ENCODE measurements around the gene TRIM13. TPM values are rescaled to one million over a fixed set of nuclear protein-coding genes. Genes with fewer than 3 reads are reported as not detected.

TRIM13 gene
- total and polyA plus RNA-seq, 2 of the 8 experiments (the other 6 are each of a cell fraction or from before 2014, with no cell fraction given) = 21.2 to 31.5 TPM

GRCh38 chr13:50014386-50014785 lies 17.5 kb downstream of the TRIM13 start:
- Histone ChIP-seq H2AFZ (ENCODE audit: low read length) (no peak overlapping the region), H2BK120ac (replicated peaks; ENCODE audit: low read depth, low read length) (no peak overlapping the region), H3K27me3 (replicated peaks in 1 of 4; ENCODE audit: control insufficient read depth in 3 of 4, extremely low read depth in 1 of 4, insufficient read depth in 3 of 4, low read length in 3 of 4) (no peaks in the 10 kb centered on the region), H4K5ac (ENCODE audit: insufficient read length, low read depth, low read length) (no peak overlapping the region), H2BK15ac (ENCODE audit: low read length) (no peak overlapping the region), H3K79me1 (ENCODE audit: low read depth, low read length) (peaks cover 2% of the 10 kb centered on the region; the same call in 1 of the 2 replicates), H3K4me2 (ENCODE audit: insufficient read depth in 1 of 2, low read depth in 2 of 2, low read length in 2 of 2) (no peak overlapping the region), H3K9me3 (ENCODE audit: insufficient read depth in 2 of 2, low read depth in 1 of 2, low read length in 1 of 2) (no peaks in the 10 kb centered on the region), H3K79me2 (ENCODE audit: control insufficient read depth in 1 of 2, insufficient read depth in 2 of 2, low read length in 2 of 2) (peaks cover 0 to 26% of the 10 kb centered on the region in 2 experiments; a peak in 2 of 4 replicates), H3K4me3 (ENCODE audit: extremely low read depth in 1 of 4, insufficient read depth in 2 of 4, low read depth in 3 of 4, low read length in 4 of 4) (no peak overlapping the region), H2BK12ac (ENCODE audit: low read depth, low read length) (no peak overlapping the region), H3K14ac (ENCODE audit: insufficient read length) (no peak overlapping the region), H3K4ac (replicated peaks; ENCODE audit: insufficient read length, low read depth, low read length) (no peak overlapping the region), H3K23me2 (ENCODE audit: low read depth, low read length) (no peaks in the 10 kb centered on the region), H3K36me3 (ENCODE audit: control insufficient read depth in 2 of 4, insufficient read depth in 4 of 4, low read length in 3 of 4) (peaks cover 0 to 29% (median 11%) of the 10 kb centered on the region in 4 experiments; a peak in 6 of 8 replicates), H3K56ac (replicated peaks; ENCODE audit: insufficient read length, low read depth, low read length) (no peak overlapping the region), H3K27ac (ENCODE audit: low read depth, low read length) (no peak overlapping the region), H2BK20ac (ENCODE audit: low read length) (no peak overlapping the region), H3K4me1 (replicated peaks in 1 of 4; ENCODE audit: control insufficient read depth in 3 of 4, insufficient read depth in 4 of 4, low read length in 3 of 4) (peaks cover 0 to 9% (median 6%) of the 10 kb centered on the region in 4 experiments; a peak in 5 of 7 replicates), H2AK5ac (ENCODE audit: low read depth, low read length) (no peak overlapping the region), H4K20me1 (replicated peaks in 1 of 2; ENCODE audit: control insufficient read depth in 1 of 2, insufficient read depth in 2 of 2, low read length in 2 of 2) (peaks cover 3 to 10% of the 10 kb centered on the region in 2 experiments), H3K23ac (ENCODE audit: insufficient read length) (no peak overlapping the region), H4K8ac (ENCODE audit: extremely low read depth, insufficient read depth, low read length) (no peak overlapping the region), H3K9ac (replicated peaks in 1 of 4; ENCODE audit: extremely low read depth in 1 of 4, low read depth in 3 of 4, low read length in 3 of 4) (no peak overlapping the region), H3K18ac (ENCODE audit: extremely low read depth, low read length) (no peak overlapping the region), H2BK5ac (ENCODE audit: low read depth, low read length) (no peak overlapping the region), H4K91ac (replicated peaks; ENCODE audit: insufficient read length, low read length) (no peak overlapping the region)
- WGBS, 2 experiments (ENCODE audit: extremely low coverage in 1 of 2, insufficient coverage in 1 of 2, insufficient read length in 1 of 2, insufficient replicate concordance in 2 of 2, low coverage in 1 of 2, low lambda C conversion rate in 2 of 2, missing lambda C conversion rate in 1 of 2) = 87% methylated on average over 1 of the region's 1 CpG; no CpG with 5 or more reads in 1 of the 2 experiments
- CTCF ChIA-PET (ENCODE audit: partially characterized antibody) = interaction anchor here (1.0 to 1.4 kb wide), 2 partner anchors 11 to 17 kb away, joined by 3 to 8 read pairs; partner anchors contain the start of gene TRIM13
- FAIRE-seq (no peak), DNase-seq (ENCODE audit: low read depth in 1 of 2, low spot score in 2 of 2) (no peak)
- POLR2A ChIA-PET (ENCODE audit: partially characterized antibody) = interaction anchor here (0.7 to 3.0 kb wide), 5 partner anchors 7 to 26 kb away, joined by 3 to 13 read pairs (median 3); partner anchors contain the start of gene TRIM13
- TF ChIP-seq SP4 (IDR thresholded peaks at IDR 0.05; ENCODE audit: low read length) (no peak), SP1 (IDR thresholded peaks at IDR 0.05; ENCODE audit: low read depth, low read length) (no peak), ASH2L (IDR thresholded peaks at IDR 0.05; ENCODE audit: low read length) (no peak), NRF1 (IDR thresholded peaks at IDR 0.05; ENCODE audit: low read depth, low read length) (no peak), RBBP5 (IDR thresholded peaks at IDR 0.05; ENCODE audit: borderline replicate concordance, low read depth, low read length) (no peak), CBX8 (IDR thresholded peaks at IDR 0.05; ENCODE audit: borderline replicate concordance, low read depth, low read length) (no peak), POU5F1 (IDR thresholded peaks at IDR 0.05; ENCODE audit: low read depth, low read length) (no peak), POLR2AphosphoS5 (IDR thresholded peaks at IDR 0.05; ENCODE audit: low read depth, low read length) (no peak), PHF8 (conservative IDR thresholded peaks at IDR 0.05; ENCODE audit: low read depth, low read length) (no peak), CHD1 (IDR thresholded peaks at IDR 0.05; ENCODE audit: low read depth, low read length) (no peak), SIRT6 (IDR thresholded peaks at IDR 0.05; ENCODE audit: low read length) (no peak), CEBPB (IDR thresholded peaks at IDR 0.05; ENCODE audit: low read depth, low read length) (no peak), RXRA (IDR thresholded peaks at IDR 0.05; ENCODE audit: insufficient read depth, low read depth, low read length) (no peak), TBP (IDR thresholded peaks at IDR 0.05; ENCODE audit: low read depth, low read length) (no peak), SUZ12 (IDR thresholded peaks at IDR 0.05; ENCODE audit: low read length) (no peak), CTBP2 (IDR thresholded peaks at IDR 0.05; ENCODE audit: borderline replicate concordance, insufficient read depth, insufficient read length, low read length) (no peak)
